HG03095 (cell line): ENCODE results near the gene APH1A.
A peak's percentile ranks its signal among the peaks of the same experiment; 100 is the strongest.
"Not testable (repeated sequence)": the region's sequence is repeated elsewhere in the genome, so short reads cannot be mapped to it uniquely, and the experiment has no call there.

Experiments
- ATAC-seq: cut with Tn5 transposase; IDR thresholded peaks from one replicate; pipeline ENCODE4 v1.9.1; 2021; ENCODE audit warnings: moderate library complexity; ENCODE audit not compliant: unreplicated experiment

The APH1A gene

DNA sequence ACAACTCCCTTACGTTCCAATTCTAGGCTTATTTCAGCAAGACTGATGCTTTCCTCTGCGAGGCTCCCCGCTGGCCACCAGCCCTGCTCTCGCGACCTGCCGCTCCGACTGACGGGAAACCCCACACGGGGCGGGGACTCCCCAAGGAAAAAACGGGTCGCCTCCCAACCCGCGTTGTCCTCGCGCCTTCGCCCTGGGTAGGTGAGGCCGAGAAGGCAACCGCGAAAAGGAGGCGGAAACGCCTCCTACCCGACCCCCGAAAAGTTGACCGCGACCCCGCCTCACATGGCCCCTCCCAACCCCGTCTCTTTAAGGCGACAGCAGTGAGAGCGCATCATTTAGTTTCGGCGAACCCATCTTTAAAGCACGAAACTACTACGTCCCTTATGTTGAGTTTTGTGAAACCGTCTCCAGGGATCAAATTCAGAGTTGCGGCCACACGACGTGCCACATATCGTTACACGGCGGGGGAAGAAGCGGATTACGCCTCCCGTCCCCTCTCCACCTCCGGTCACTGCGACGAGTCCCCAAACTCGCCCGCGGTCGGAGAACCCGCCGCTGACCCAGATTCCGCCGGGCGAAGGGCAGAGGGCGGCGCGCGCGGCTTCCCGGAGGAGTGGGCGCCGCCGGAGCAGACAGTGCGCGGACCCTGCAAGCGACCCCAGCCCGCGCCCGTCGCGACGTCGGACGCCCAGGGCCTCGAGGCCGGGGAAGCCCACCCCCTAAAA lies 34.1 kb downstream of the APH1A start:
- ATAC-seq = peak; percentile 49

DNA sequence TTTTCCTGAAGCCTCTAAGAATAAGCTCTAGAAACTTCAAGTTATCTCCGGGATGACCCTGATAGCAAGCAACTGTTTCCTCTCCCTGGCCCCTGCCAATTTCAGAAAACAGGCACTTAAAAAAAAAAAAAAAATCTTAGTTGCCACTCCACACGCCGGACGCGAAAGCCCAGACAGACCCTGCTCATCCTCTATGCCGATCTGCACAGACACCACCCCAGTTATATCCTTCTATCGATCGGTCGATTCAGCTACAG lies 34.6 kb downstream of the APH1A start:
- no peak for ATAC-seq

DNA sequence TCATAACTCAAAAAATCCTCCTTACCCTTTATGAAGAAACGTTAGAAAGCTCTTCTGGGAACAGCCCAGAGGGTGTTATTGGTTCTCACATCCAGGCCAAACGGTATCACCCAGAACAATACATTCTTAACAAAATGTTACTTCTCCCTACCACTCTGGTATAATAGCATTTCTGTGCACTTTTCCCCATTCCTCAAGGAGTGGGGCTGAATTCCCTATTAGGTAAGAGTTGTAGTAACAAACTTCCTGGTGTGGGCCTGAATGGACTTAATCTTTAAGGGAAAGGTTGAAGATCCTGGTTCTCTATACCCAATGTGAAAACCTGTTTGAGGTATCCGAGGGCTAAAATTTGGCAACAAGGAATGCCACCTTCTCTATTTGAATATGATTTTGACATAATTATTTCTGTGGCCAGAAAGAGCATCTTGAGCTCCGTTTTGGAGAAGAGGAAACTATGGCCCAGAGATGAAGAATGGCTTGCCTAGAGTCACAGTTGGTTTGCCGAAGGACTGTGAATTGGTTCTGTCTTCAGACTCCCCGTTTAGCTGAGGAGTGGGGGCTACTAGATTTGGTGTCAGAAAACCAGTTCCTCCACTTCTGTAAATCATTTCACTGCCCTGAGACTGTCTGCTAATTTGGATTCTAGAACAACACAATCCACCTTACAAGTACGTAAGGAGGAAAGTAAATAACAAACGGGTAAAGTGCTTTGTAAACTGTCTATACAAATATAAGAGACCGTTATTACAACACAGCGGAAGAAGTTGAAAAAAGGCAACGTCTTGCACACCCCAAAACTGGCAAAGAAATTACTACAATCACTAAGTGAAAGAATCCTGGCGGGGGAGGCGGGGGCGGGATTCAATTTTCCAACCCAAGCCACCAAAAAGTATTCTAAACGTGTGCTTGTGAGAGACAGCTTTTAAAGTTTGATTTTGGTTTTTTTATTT lies 35.2 kb downstream of the APH1A start:
- ATAC-seq = no peak

DNA sequence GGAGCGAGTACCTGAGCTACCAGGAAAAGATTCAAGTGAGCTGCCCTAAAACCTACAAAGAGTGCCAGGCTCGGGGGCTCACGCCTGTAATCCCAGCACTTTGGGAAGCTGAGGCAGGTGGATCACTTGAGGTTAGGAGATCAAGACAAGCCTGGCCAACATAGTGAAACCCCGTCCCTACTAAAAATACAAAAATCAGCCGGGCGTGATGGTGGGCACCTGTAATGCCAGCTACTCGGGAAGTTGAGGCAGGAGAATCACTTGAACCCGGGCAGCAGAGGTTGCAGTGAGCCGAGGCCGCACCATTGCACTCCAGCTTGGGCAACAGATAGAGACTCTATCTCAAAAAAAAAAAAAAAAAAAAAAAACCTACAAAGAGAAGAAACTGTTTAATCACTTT lies 35.9 kb downstream of the APH1A start:
- not testable (repeated sequence) for ATAC-seq

DNA sequence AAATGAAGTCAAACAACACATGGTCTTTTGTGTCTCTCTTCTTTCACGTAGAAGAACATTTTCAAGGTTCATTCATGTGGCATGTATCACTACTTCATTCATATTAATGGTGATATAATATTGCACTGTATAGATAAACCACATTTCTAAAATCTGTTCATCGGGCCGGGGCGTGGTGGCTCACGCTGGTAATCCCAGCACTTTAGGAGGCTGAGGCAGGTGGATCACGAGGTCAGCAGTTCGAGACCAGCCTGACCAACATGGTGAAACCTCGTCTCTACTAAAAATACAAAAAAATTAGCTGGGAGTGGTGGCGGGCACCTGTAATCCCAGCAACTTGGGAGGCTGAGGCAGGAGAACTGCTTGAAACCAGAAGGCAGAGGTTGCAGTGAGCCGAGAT lies 40.6 kb downstream of the APH1A start:
- not testable (repeated sequence) for ATAC-seq

DNA sequence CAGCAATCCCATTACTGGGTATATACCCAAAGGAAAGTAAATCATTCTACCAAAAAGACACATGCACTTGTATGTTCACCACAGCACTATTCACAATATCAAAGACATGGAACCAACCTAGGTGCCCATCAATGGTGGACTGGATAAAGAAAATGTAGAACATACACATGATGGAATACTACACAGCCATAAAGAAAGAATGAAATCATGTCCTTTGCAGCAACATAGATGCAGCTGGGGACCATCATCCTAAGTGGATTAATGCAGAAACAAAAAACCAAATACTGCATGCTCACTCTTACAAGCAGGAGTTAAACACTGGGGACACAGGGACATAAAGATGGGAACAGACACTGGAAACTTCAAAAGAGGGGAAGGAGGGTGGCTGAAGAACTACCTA lies 41.6 kb downstream of the APH1A start:
- ATAC-seq = no peak

DNA sequence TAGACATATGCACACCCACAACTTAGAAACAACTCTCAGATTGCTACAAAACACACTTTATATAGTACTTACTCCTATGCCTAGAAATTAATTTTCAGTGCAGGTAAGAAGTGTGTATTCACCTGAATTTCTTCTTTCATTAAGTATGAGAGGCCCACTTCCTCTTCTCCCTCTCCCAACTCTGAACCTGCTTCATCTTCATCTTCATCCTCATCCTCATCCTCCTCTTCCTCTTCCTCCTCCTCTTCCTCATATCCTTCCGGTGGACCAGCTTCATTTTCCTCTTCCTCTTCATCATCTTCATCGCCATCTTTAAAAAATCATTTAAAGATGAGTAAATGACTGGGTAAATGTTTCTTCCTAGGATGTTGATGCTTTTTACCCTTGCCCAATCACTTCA lies 42.3 kb downstream of the APH1A start:
- ATAC-seq = no peak

DNA sequence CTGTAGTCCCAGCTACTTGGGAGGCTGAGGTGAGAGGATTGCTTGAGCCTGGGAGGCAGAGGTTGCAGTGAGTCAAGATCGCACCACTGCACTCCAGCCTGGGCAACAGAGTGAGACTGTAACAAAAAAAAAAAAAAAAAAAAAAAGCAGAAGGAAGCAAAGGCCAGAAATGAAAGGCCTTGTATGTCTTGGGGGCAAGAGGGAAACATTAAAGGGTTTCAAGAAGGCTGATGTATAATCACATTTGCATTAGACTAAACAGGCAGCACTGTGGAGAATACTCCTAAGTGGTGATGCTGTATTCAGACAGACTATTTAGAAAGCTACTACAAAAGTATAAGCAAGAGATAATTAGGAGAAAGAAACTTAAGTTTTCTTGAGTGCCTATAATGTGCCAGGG lies 43.3 kb downstream of the APH1A start:
- ATAC-seq = no peak

DNA sequence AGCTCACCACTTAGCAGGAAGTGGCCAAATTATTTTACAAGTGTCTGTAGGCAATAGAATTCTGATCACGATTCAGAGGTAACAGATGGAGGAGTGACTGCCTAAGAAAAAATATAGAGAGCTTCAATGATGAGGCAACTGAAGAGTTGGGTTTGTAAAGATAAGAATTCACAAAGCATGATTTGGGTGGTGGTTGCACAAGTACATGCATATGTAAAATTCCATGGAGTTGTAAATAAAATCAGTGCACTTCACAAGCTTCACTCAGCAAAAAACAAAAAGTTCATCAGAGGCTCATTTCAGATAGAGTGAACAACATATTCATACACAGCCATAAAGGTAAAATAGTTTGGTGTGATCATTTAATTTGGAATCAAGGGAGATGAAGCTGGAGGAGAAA lies 43.8 kb downstream of the APH1A start:
- ATAC-seq = no peak

DNA sequence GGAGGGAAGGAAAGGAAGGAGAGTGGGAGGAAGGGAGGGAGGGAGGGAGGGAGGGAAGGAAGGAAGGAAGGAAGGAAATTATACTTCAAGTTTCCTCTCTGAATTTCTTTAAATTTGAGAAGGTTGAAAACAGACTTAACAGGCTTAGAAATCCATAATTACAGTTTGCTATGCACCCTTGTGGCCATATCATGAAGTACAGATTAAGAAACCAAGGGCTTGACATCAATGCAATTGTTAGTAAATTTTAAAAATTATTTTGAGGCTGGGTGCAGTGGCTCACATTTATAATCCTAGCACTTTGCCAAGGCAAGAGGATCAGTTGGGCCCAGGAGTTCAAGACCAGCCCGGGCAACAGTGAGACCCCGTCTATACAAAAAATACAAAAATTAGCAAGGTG lies 47.3 kb downstream of the APH1A start:
- ATAC-seq = no peak

DNA sequence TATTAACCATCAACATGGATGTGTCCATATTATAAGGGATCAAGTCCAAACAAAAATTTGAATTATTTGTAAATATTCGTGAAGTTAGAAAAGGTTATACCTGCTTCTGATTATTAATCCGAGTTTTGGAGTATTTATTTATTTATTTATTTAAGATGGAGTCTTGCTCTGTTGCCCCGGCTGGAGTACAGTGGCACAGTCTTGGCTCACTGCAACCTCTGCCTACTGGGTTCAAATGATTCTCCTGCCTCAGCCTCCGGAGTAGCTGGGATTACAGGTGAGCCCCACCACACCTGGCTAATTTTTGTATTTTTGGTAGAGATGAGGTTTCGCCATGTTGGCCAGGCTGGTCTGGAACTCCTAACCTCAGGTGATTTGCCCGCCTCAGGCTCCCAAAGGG lies 53.0 kb downstream of the APH1A start:
- not testable (repeated sequence) for ATAC-seq
